Neural cell (in vitro differentiated cells): ENCODE results near the gene RC3H1. TPM values are rescaled to one million over a fixed set of nuclear protein-coding genes. Genes with fewer than 3 reads are reported as not detected.

ENCODE experiments used
- H2AFZ ChIP-seq: fragments of 200-600, 300-800 bp; sonication (generic), shearing (Covaris generic); 2 replicates; pipeline ENCODE4 v1.6.0; 2014; ENCODE audit warnings: low read depth, mild to moderate bottlenecking, antibody characterized with exemption, low read length, moderate library complexity
- H3F3A ChIP-seq: fragments of 200-600 bp; shearing (Covaris generic); 2 replicates; pipeline ENCODE4 v1.6.1; 2016; ENCODE audit warnings: mild to moderate bottlenecking, moderate library complexity, mixed read lengths, antibody characterized with exemption, low read length; ENCODE audit not compliant: insufficient read depth, poor library complexity, severe bottlenecking
- H3K27ac ChIP-seq: fragments of 200-600, 300-800 bp; sonication (generic), shearing (Covaris generic); 2 replicates; pipeline ENCODE4 v1.5.1; 2014; ENCODE audit warnings: mild to moderate bottlenecking, low read length, moderate library complexity
- H3K27me3 ChIP-seq: fragments of 300-800, 200-600 bp; sonication (generic), shearing (Covaris generic); 2 replicates; pipeline ENCODE4 v1.6.0; 2014; ENCODE audit warnings: mild to moderate bottlenecking, low read depth, low read length, moderate library complexity; ENCODE audit not compliant: insufficient read depth
- H3K36me3 ChIP-seq: fragments of 300-800, 200-600 bp; sonication (generic), shearing (Covaris generic); 2 replicates; pipeline ENCODE4 v1.5.1; 2014; ENCODE audit warnings: mild to moderate bottlenecking, antibody characterized with exemption, low read length, moderate library complexity; ENCODE audit not compliant: insufficient read depth
- H3K4me2 ChIP-seq: fragments of 300-800, 200-600 bp; sonication (generic), shearing (Covaris generic); 2 replicates; pipeline ENCODE4 v1.6.0; 2014; ENCODE audit warnings: mild to moderate bottlenecking, low read length
- H3K4me3 ChIP-seq: fragments of 300-800, 200-600 bp; sonication (generic), shearing (Covaris generic); 2 replicates; pipeline ENCODE4 v1.5.1; 2014; ENCODE audit warnings: mild to moderate bottlenecking, low read length, moderate library complexity
- H3K79me2 ChIP-seq: fragments of 200-600 bp; shearing (Covaris generic); replicated peaks from 2 replicates; pipeline ENCODE4 v1.6.0; 2014; ENCODE audit warnings: mild to moderate bottlenecking, low read length, moderate library complexity; ENCODE audit not compliant: insufficient read depth
- H3K9ac ChIP-seq: fragments of 300-800, 200-600 bp; sonication (generic), shearing (Covaris generic); 2 replicates; pipeline ENCODE4 v1.6.1; 2016; ENCODE audit warnings: mild to moderate bottlenecking, low read length, mixed read lengths
- H3K9me2 ChIP-seq: fragments of 200-600 bp; shearing (Covaris generic); 2 replicates; pipeline ENCODE4 v1.6.1; 2016; ENCODE audit warnings: mild to moderate bottlenecking, low read length, mixed read lengths; ENCODE audit not compliant: insufficient read depth
- H3K9me3 ChIP-seq: fragments of 200-600, 300-800 bp; sonication (generic), shearing (Covaris generic); 2 replicates; pipeline ENCODE4 v1.6.1; 2016; ENCODE audit warnings: mild to moderate bottlenecking, mixed run types, low read length, moderate library complexity, mixed read lengths
- H4K20me1 ChIP-seq: fragments of 200-600 bp; shearing (Covaris generic); 2 replicates; pipeline ENCODE4 v1.6.1; 2016; ENCODE audit warnings: mild to moderate bottlenecking, mixed run types; ENCODE audit not compliant: insufficient read depth
- EP300 ChIP-seq: fragments of 450-650 bp; conservative IDR thresholded peaks from 2 replicates; pipeline ENCODE4 v1.6.1; 2014; ENCODE audit warnings: antibody characterized with exemption, mild to moderate bottlenecking, moderate library complexity; ENCODE audit not compliant: poor library complexity, severe bottlenecking
- EZH2 ChIP-seq: fragments of 200-600, 300-800 bp; shearing (Covaris generic), sonication (generic); IDR thresholded peaks from 2 replicates; pipeline ENCODE4 v1.6.1; 2014; ENCODE audit warnings: antibody characterized with exemption, low read length, borderline replicate concordance, mild to moderate bottlenecking; ENCODE audit not compliant: insufficient read depth, poor library complexity, severe bottlenecking
- MXI1 ChIP-seq: fragments of 450-650 bp; conservative IDR thresholded peaks from 2 replicates; pipeline ENCODE4 v1.6.1; 2014; ENCODE audit warnings: antibody characterized with exemption, mild to moderate bottlenecking; ENCODE audit not compliant: poor library complexity, severe bottlenecking
- POLR2AphosphoS5 ChIP-seq: IDR thresholded peaks from 2 replicates; pipeline ENCODE4 v1.6.1; 2012
- RAD21 ChIP-seq: fragments of 450-650 bp; conservative IDR thresholded peaks from 2 replicates; pipeline ENCODE4 v1.6.1; 2014; ENCODE audit warnings: antibody characterized with exemption, mild to moderate bottlenecking, moderate library complexity
- SMC3 ChIP-seq: fragments of 450-650 bp; conservative IDR thresholded peaks from 2 replicates; pipeline ENCODE4 v1.6.1; 2014; ENCODE audit warnings: antibody characterized with exemption, mild to moderate bottlenecking, moderate library complexity; ENCODE audit not compliant: poor library complexity
- TAF1 ChIP-seq: IDR thresholded peaks from 2 replicates; pipeline ENCODE4 v1.6.1; 2012; ENCODE audit warnings: low read depth
- polyA plus RNA-seq: library from polyadenylated mRNA; depleted of rRNA; stranded (reverse); fragments of >200 nt; gene quantifications from 2 replicates; pipeline ENCODE4 v1.2.3, GENCODE V29; 2014
- TF ChIP-seq, protein P1 (sequence below): IDR thresholded peaks from 2 replicates; pipeline ENCODE4 v1.6.1; 2012; ENCODE audit warnings: borderline replicate concordance
- TF ChIP-seq, protein P2 (sequence below): fragments of 450-650 bp; IDR thresholded peaks from 2 replicates; pipeline ENCODE4 v1.5.1; 2014; ENCODE audit warnings: antibody characterized with exemption, mild to moderate bottlenecking, moderate library complexity; ENCODE audit not compliant: poor library complexity, severe bottlenecking

Gene RC3H1
- polyA plus RNA-seq, 1 donor from 2014 or later: 12.8 TPM

DNA sequence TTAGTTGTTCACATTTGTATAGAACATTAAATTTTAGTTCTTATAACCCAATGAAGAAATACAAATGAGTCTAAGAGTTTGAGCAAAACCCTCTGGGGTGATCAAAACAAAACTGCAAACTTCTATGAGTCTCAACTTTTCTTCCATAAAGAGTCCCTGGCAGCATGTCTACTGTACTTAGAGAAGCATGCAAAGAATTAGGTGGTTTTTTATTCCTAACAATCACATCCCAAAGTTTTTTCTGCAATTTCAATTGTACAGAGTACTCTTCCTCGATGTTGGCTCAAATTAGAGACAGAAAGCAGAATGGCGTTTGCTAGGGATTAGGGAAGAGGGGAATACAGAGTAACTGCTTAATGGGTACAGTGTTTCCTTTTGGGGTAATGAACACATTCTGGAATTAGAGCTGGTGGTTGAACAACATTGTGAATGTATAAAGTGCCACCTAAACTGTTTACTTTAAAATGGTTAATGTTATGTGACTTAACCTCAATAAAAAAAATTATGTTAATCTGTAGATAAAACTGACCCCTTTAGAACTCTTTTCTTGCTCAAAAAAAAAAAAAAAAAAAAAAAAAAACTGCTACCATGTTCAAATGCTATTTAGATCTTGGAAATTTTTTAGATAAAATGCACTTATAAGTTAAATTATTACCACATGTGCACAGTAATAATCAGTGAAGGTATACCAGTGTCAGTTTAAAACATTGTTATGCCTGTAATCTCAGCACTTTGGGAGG is 4.8 kb downstream of the RC3H1 start:
- Histone ChIP-seq H3K4me3 (no peak overlapping the region), H4K20me1 (no peaks in the 10 kb centered on the region), H2AFZ (no peak overlapping the region), H3K4me2 (no peak overlapping the region), H3K79me2 (peaks cover 87% of the 10 kb centered on the region), H3K27ac (no peak overlapping the region), H3F3A (peaks cover under 1% of the 10 kb centered on the region), H3K36me3 (no peaks in the 10 kb centered on the region), H3K9me3 (no peaks in the 10 kb centered on the region), H3K9ac (no peak overlapping the region), H3K9me2 (no peaks in the 10 kb centered on the region), H3K27me3 (no peaks in the 10 kb centered on the region)
- TF ChIP-seq POLR2AphosphoS5: no peak
- TF ChIP-seq TAF1: no peak
- TF ChIP-seq EZH2: no peak
- TF ChIP-seq SMC3: no peak
- TF ChIP-seq, protein P1, sequence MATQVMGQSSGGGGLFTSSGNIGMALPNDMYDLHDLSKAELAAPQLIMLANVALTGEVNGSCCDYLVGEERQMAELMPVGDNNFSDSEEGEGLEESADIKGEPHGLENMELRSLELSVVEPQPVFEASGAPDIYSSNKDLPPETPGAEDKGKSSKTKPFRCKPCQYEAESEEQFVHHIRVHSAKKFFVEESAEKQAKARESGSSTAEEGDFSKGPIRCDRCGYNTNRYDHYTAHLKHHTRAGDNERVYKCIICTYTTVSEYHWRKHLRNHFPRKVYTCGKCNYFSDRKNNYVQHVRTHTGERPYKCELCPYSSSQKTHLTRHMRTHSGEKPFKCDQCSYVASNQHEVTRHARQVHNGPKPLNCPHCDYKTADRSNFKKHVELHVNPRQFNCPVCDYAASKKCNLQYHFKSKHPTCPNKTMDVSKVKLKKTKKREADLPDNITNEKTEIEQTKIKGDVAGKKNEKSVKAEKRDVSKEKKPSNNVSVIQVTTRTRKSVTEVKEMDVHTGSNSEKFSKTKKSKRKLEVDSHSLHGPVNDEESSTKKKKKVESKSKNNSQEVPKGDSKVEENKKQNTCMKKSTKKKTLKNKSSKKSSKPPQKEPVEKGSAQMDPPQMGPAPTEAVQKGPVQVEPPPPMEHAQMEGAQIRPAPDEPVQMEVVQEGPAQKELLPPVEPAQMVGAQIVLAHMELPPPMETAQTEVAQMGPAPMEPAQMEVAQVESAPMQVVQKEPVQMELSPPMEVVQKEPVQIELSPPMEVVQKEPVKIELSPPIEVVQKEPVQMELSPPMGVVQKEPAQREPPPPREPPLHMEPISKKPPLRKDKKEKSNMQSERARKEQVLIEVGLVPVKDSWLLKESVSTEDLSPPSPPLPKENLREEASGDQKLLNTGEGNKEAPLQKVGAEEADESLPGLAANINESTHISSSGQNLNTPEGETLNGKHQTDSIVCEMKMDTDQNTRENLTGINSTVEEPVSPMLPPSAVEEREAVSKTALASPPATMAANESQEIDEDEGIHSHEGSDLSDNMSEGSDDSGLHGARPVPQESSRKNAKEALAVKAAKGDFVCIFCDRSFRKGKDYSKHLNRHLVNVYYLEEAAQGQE: no peak
- no peak for TF ChIP-seq EP300
- TF ChIP-seq MXI1: no peak
- TF ChIP-seq RAD21: no peak
- TF ChIP-seq, protein P2, sequence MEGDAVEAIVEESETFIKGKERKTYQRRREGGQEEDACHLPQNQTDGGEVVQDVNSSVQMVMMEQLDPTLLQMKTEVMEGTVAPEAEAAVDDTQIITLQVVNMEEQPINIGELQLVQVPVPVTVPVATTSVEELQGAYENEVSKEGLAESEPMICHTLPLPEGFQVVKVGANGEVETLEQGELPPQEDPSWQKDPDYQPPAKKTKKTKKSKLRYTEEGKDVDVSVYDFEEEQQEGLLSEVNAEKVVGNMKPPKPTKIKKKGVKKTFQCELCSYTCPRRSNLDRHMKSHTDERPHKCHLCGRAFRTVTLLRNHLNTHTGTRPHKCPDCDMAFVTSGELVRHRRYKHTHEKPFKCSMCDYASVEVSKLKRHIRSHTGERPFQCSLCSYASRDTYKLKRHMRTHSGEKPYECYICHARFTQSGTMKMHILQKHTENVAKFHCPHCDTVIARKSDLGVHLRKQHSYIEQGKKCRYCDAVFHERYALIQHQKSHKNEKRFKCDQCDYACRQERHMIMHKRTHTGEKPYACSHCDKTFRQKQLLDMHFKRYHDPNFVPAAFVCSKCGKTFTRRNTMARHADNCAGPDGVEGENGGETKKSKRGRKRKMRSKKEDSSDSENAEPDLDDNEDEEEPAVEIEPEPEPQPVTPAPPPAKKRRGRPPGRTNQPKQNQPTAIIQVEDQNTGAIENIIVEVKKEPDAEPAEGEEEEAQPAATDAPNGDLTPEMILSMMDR: no peak

DNA sequence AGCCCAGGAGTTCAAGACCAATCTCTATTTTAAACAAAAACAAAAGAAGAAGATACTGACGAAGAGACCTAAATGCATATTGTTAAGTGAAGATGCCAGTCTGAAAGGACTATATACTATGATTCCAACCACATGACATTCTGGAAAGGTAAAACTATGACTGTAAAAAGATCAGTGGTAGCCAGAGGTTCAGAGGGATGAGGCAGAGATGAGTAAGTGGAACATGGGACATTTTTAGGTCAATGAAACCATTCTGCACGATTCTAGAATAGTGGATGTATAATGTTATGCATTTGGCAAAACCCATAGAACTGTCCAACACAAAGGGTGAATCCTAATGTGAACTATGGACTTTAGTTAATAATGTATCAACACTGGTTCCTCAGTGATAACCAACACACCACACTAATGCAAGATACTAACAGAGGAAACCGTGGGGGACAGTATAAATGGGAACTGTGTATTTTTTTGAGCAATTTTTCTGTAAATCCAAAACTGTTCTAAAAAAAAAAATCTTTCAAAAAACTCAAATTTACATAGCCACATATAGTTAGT is 8.2 kb downstream of the RC3H1 start:
- H3K27me3 ChIP-seq: no peaks in the 10 kb centered on the region
- no peaks in the 10 kb centered on the region for H4K20me1 ChIP-seq
- no peaks in the 10 kb centered on the region for H3K9me2 ChIP-seq
- H3K9ac ChIP-seq: no peak overlapping the region
- peaks cover 89% of the 10 kb centered on the region for H3K79me2 ChIP-seq
- no peak overlapping the region for H3K27ac ChIP-seq
- no peak overlapping the region for H3K4me2 ChIP-seq
- H3K4me3 ChIP-seq: no peak overlapping the region
- no peaks in the 10 kb centered on the region for H3K9me3 ChIP-seq
- no peak overlapping the region for H2AFZ ChIP-seq
- no peaks in the 10 kb centered on the region for H3K36me3 ChIP-seq
- H3F3A ChIP-seq: no peaks in the 10 kb centered on the region
- no peak for TF ChIP-seq MXI1
- TF ChIP-seq, protein P2: no peak
- TF ChIP-seq SMC3: no peak
